Activated naive CD4-positive, alpha-beta T cell treated with anti-CD3 and anti-CD28 coated beads, Interleukin-2, amount 50 U/mL, for 24 hours (primary cell): ENCODE data around the gene PSD4.

ENCODE experiments used
- H3K27ac Mint-ChIP-seq: one replicate; pipeline ENCODE4 v1.8.0; 2021; ENCODE audit warnings: mild to moderate bottlenecking, mixed read lengths
- H3K27me3 Mint-ChIP-seq: one replicate; pipeline ENCODE4 v1.8.0; 2021; ENCODE audit warnings: mixed read lengths
- H3K36me3 Mint-ChIP-seq: one replicate; pipeline ENCODE4 v1.8.0; 2021; ENCODE audit warnings: mixed read lengths
- H3K4me1 Mint-ChIP-seq: one replicate; pipeline ENCODE4 v1.8.0; 2021; ENCODE audit warnings: mixed read lengths
- H3K4me3 Mint-ChIP-seq: one replicate; pipeline ENCODE4 v1.8.0; 2021; ENCODE audit warnings: mild to moderate bottlenecking, mixed read lengths
- H3K9me3 Mint-ChIP-seq: one replicate; pipeline ENCODE4 v1.8.0; 2021; ENCODE audit warnings: mixed read lengths

The PSD4 gene

DNA sequence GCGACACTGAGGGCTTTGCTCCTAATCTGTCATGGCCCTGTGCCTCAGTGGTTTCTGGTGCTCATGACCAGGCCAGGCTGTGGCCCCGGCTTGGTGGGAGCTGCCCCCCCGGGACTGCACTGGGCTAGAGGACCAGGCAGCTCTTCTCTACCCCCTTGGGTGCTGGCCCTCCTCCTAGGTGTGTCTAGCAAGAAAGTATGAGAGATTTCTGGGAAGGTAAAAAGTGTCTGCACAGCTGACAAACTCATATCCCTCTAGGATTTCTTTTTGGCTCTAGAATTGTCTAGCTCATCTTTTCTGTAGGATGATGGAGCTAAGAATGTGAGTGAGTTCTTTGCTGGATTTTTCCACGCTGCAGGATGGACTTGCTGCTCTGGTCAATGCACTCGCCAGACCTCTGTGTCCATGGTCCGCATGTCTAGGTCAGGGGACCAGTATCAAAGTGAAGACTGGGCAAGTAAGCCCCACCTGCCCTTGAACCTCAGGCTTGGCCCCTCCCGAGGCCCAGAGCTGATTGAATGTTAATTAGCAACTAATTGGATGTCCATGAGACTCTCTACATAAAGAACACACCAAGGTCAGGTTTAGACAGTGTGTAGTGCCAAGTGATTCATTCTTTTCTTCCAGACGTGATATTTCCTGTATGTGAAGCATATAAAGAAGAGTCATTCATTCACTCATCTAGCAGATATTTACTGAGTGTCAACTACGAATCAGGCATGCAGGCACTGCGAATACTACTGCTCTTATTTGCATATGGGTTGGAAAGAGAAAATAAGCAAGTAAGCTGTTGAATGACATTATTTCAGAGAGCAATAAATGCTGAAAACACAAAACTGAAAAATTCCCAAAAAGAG, 15.6 kb upstream of the PSD4 start:
- Mint-ChIP-seq H3K27ac (peak overlapping the region; percentile 95), H3K4me3 (peak overlapping the region; percentile 89), H3K27me3 (no peaks in the 10 kb centered on the region), H3K9me3 (no peaks in the 10 kb centered on the region), H3K36me3 (no peaks in the 10 kb centered on the region), H3K4me1 (peaks cover 38% of the 10 kb centered on the region)

DNA sequence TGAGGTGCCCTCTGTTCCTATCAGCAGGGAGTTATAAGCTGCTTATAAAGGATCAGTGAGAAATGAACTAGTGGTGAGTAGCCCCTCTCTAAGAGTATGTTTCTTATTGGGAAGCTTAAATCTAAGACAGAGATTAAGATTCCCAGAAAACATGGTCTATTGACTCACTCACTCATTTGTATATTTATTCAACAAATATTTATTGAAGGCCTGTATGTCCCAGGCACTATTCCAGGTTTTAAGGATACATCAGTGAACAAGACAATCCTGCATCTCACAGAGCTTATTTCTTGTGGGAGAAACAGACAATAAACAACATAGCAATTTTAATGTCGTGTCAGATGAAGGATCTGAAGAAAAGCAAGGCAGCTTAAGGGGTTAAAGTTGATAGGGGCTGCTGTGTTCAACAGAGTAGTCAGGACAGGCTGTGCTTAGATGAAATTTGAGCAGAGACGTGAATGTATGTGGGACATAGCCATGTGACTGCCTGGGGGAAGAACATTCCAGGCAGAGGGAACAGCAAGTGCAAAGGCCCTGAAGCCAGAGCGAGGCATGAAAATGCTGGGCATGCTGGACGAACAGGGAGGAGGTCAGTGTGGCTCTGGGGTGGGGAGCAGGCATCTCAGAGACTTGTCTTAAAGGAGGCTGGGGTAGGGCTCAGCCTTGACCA, 14.8 kb upstream of the PSD4 start:
- no peaks in the 10 kb centered on the region for H3K36me3 Mint-ChIP-seq
- H3K4me1 Mint-ChIP-seq, result peaks cover 40% of the 10 kb centered on the region
- H3K9me3 Mint-ChIP-seq, result no peaks in the 10 kb centered on the region
- H3K27me3 Mint-ChIP-seq, result no peaks in the 10 kb centered on the region
- H3K27ac Mint-ChIP-seq, result no peak overlapping the region
- peak overlapping the region; percentile 89 for H3K4me3 Mint-ChIP-seq

DNA sequence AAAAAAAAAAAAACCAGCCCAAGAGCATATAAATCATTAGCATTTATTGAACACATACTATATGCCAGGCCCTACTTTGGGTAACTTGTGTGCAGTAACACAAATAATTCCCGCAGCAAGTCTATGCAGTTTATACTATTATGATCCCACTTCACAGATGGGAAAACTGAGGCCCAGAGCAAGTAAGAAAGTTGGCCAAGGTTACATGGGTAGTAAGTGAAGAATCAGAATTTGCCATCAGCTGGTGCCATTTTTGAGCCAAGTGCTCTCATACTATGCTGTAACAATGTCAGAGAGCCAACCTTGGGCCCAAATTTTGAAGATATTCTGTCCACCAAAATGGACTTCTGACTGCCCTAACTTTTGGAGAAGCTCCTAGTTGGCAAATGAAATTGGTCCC, 13.5 kb upstream of the PSD4 start:
- H3K27me3 Mint-ChIP-seq, result no peaks in the 10 kb centered on the region
- H3K36me3 Mint-ChIP-seq, result no peaks in the 10 kb centered on the region
- H3K27ac Mint-ChIP-seq, result no peak overlapping the region
- H3K4me1 Mint-ChIP-seq, result peaks cover 52% of the 10 kb centered on the region
- H3K9me3 Mint-ChIP-seq, result no peaks in the 10 kb centered on the region
- H3K4me3 Mint-ChIP-seq, result no peak overlapping the region

DNA sequence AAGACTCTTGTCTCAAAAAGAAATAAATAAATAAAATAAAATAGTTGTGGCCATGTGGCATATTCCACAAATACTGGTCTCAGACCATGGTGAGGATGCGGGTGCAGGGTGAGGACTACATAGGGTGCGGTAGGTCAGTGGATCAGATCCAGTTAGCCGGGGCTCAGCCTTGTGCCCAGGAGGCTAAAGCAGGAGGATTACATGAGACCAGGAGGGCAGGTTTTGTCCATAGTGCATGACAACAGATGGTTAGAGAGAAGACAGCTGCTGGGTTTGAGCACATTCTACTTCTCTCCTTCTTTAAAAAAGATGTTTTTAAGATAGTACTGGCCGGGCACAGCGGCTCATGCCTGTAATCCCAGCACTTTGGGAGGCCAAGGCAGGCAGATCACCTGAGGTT, 12.8 kb upstream of the PSD4 start:
- no peaks in the 10 kb centered on the region for H3K27me3 Mint-ChIP-seq
- no peak overlapping the region for H3K27ac Mint-ChIP-seq
- H3K36me3 Mint-ChIP-seq, result no peaks in the 10 kb centered on the region
- H3K9me3 Mint-ChIP-seq, result no peaks in the 10 kb centered on the region
- no peak overlapping the region for H3K4me3 Mint-ChIP-seq
- peaks cover 59% of the 10 kb centered on the region for H3K4me1 Mint-ChIP-seq

DNA sequence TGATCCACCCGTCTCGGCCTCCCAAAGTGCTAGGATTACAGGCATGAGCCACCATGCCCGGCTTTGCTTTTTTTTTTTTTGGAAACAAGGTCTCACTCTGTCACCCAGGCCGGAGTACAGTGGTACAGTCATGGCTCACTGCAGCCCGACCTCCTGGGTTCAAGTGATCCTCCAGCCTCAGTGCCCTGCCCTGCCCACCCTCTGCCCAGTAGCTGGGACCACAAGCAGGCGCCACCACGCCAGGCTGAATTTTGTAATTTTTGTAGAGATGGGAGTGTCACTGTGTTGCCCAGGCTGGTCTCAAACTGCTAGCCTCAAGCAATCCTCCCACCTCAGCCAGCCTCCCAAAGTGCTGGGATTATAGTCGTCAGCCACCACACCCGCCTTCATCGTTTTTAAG, 11.6 kb upstream of the PSD4 start:
- no peaks in the 10 kb centered on the region for H3K36me3 Mint-ChIP-seq
- peaks cover 63% of the 10 kb centered on the region for H3K4me1 Mint-ChIP-seq
- no peak overlapping the region for H3K4me3 Mint-ChIP-seq
- H3K9me3 Mint-ChIP-seq, result no peaks in the 10 kb centered on the region
- H3K27ac Mint-ChIP-seq, result no peak overlapping the region
- no peaks in the 10 kb centered on the region for H3K27me3 Mint-ChIP-seq

DNA sequence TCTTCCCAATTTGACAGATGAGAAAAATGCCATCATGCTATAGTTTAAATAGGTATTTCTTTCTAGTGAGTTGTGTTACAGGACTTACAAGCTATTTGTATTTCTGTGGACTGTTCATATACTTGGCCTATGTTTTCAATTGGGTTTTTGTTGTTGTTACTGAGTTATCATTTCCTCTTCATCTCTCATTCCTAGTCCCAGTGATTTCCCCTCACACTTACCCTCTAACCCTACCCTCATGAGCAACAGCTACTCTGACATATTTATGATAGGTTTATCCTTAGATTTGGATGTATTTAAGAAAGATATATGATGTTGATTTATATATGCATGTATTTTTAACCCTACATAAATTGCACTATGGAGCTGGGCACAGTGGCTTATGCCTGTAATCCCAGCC, 10.9 kb upstream of the PSD4 start:
- Mint-ChIP-seq H3K9me3 (no peaks in the 10 kb centered on the region), H3K4me3 (no peak overlapping the region), H3K27me3 (no peaks in the 10 kb centered on the region), H3K36me3 (no peaks in the 10 kb centered on the region), H3K27ac (no peak overlapping the region), H3K4me1 (peaks cover 67% of the 10 kb centered on the region)

DNA sequence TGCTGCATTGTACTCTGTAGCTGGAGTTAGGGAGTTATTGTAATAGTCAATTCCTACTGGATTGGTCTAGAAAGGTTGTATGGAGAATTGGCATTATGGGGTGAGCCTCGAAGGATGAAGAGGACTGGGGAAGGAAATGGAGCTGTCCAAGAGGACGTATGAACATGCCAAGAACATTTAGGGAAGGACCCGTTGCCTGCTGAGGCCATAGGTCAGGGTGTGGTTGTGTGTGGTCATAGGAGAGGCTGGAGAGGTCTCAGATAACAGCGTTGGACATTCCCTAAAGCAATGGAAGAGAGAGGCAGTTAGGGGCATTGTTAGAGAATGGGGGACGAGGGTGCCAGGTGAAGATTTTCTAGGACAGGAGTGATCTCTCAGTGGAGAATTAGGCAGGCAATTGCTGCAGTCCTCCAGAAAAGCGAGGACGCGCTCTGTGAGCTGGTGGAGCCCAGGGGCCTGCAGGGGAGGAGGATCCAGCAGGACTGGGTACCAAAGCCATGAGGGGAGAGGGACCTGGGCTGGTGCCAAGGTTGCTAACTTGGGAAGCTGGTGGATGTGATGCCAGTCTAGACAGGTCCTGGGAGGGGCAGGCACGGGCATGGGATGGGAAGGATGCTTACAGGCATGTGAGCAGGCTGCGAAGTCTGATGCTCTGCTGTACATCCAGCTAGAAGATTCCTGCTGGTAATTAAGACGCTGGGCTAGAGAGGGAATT, 9.4 kb upstream of the PSD4 start:
- Mint-ChIP-seq H3K4me1 (peaks cover 67% of the 10 kb centered on the region), H3K27me3 (no peaks in the 10 kb centered on the region), H3K27ac (peak overlapping the region; percentile 97), H3K9me3 (no peaks in the 10 kb centered on the region), H3K36me3 (no peaks in the 10 kb centered on the region), H3K4me3 (no peak overlapping the region)

DNA sequence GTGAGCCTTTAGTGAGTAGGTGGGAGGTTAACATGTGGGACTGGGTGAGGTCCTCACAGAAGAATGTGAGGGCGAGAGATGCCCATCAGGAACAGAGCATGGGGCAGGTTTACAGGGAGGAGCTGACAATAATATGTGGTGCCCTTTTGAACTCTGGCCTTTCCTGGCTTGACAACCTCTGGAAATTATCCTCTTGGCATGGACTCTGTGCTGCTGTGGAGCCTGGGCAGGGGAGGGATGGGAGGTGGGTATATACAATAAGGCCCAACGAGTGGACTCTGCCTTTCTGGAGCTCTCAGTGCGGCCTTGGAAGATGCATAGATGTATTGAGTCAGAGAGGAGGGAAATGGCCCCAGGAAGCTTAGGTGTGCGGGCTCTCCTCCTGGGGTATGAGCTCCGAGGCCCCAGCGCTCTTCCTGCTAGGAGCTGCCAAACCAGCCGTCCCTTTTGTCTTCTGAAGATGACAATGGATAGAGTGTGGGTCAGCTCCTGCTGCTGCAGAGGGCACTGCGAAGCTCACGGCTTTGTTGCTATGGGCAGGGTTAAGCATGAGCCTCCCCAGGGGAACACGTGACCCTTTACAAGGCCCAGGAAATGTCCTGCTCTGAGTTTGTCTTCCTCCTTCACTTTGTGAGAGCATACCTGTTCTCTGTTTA, 8.7 kb upstream of the PSD4 start:
- Mint-ChIP-seq H3K4me1 (peaks cover 73% of the 10 kb centered on the region), H3K9me3 (no peaks in the 10 kb centered on the region), H3K27ac (peak overlapping the region; percentile 97), H3K36me3 (peaks cover 3% of the 10 kb centered on the region), H3K4me3 (no peak overlapping the region), H3K27me3 (no peaks in the 10 kb centered on the region)

DNA sequence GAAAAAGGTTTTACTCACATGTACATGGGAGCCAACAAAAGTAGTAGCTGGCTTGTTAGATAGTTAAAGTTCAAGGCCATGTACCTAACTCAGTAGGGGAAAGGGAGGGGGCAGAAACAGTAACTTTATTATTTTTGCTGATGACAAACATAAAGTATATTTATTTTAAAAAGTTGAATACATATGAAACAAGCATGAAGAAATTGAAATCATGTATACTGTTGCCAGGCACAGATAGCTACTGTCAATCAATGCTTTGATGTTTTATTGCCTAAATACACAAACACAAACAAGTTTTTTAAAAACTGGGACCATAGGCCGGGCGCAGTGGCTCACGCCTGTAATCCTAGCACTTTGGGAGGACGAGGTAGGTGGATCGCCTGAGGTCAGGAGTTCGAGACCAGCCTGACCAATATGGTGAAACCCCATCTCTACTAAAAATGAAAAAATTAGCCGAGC, 7.6 kb upstream of the PSD4 start:
- peak overlapping the region; percentile 77 for H3K27ac Mint-ChIP-seq

DNA sequence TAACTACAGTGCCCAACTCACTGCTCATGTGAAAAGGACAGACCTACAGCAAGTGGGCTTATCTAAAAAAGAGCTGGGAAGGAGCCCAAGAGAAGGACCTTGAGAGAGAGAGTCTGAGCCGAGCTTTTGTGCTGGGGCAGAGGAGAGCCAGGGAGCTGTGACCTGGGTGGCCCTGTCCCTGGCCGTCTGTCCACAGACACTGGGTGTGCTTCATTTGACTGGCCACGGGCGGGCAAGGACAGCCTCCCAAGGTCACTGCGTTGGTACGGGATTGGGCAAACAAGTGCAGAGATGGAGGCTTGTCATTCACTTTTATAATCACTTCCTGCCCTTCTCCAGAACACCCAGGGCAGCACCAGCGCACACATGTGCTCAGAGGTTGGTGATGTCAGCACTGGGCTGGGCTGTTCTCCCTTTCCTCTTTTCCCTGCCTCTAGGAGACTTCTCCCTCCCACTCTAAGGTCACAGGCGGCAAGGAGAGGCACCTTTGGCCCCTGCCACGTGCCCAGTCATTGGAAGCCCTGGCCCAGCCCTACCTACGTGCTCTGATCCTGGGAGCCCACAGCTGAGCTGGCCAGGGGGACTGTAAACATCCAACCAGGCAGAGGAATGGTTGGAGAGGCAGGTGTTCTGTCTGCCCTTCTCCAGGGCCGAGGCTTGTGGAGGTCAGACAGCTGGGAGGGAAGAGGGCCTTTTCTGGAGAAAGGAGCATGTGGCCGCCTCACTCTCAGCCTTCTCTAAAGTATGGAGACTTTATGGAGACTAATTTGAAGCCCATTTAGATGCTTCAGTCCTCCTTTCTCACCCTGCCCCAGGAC, 6.4 kb upstream of the PSD4 start:
- H3K27ac Mint-ChIP-seq, result peak overlapping the region; percentile 99
- H3K9me3 Mint-ChIP-seq, result peaks cover 4% of the 10 kb centered on the region
- H3K4me1 Mint-ChIP-seq, result peaks cover 83% of the 10 kb centered on the region
- peaks cover 6% of the 10 kb centered on the region for H3K36me3 Mint-ChIP-seq
- H3K27me3 Mint-ChIP-seq, result no peaks in the 10 kb centered on the region
- peak overlapping the region; percentile 35 for H3K4me3 Mint-ChIP-seq

More for the DNA sequence above, 7.6 kb upstream of the PSD4 start:
- Mint-ChIP-seq H3K27me3 (no peaks in the 10 kb centered on the region), H3K9me3 (peaks cover 3% of the 10 kb centered on the region), H3K36me3 (peaks cover 5% of the 10 kb centered on the region), H3K4me1 (peaks cover 78% of the 10 kb centered on the region), H3K4me3 (no peak overlapping the region)

DNA sequence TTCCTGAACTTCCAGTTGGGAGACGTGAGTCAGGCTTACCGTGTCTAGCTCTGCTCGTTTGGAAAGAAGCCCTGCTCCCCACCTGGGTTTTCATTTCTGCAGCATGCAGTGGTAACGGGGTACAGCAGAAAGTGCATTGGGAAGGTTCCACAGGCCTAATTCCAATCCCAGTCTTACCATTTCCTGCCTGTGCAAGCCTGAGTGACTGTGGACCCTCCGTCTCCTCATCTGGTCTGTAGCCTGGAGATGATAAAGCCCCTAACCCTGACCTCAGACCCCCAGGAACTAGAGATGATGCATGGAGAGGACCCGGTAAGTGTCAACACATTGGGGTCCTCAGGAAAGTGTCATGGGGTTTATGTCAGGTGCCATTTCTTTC, 5.8 kb upstream of the PSD4 start:
- H3K27me3 Mint-ChIP-seq, result no peaks in the 10 kb centered on the region
- peak overlapping the region; percentile 99 for H3K27ac Mint-ChIP-seq
- peak overlapping the region; percentile 30 for H3K4me3 Mint-ChIP-seq
- H3K9me3 Mint-ChIP-seq, result peaks cover 4% of the 10 kb centered on the region
- H3K36me3 Mint-ChIP-seq, result peaks cover 6% of the 10 kb centered on the region
- peaks cover 83% of the 10 kb centered on the region for H3K4me1 Mint-ChIP-seq

DNA sequence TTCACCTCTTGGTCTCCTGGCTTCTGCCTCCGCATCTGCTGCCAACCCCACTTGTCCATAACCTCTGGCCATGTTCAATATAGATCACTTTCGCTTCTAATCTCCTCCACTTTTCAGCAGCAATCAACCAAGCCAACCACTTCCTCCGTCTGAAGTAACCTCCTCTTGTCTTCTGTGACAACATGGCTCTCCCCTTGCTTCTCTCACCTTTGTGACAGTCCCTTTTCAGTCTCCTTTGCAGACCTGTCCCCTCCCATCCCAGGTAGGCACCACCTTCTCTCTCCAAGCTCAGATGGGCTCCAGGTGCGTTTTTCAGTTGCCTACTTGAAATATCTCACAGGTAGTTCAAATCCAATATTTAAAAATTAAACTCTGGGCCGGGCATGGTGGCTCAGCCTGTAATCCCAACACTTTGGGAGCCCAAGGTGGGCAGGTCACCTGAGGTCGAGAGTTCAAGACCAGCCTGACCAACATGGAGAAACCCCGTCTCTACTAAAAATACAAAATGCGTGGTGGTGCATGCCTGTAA, 4.7 kb upstream of the PSD4 start:
- Mint-ChIP-seq H3K4me1 (peaks cover 88% of the 10 kb centered on the region), H3K27me3 (no peaks in the 10 kb centered on the region), H3K27ac (peak overlapping the region; percentile 99), H3K4me3 (peak overlapping the region; percentile 30), H3K36me3 (peaks cover 6% of the 10 kb centered on the region), H3K9me3 (peaks cover 4% of the 10 kb centered on the region)

DNA sequence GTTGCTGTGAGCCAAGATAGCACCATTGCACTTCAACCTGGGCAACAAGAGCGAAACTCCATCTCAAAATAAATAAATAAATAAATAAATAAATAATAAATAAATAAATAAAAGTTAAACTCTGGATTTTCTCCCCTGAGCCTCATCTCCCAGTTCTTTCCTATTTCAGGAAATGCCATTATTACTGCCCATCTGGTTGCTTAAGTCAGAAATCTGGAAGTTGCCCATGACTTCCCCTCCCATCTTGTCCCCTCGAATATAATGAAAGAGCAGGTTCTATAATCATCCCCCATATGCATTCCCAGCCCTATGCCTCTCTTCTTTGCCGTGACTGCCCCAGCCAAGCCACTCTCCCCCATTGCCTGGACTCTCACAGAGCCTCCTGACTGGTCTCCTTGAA, 4.2 kb upstream of the PSD4 start:
- Mint-ChIP-seq H3K4me3 (peak overlapping the region; percentile 53), H3K27me3 (no peaks in the 10 kb centered on the region), H3K4me1 (peaks cover 83% of the 10 kb centered on the region), H3K9me3 (peaks cover 4% of the 10 kb centered on the region), H3K27ac (peak overlapping the region; percentile 93), H3K36me3 (peaks cover 6% of the 10 kb centered on the region)

DNA sequence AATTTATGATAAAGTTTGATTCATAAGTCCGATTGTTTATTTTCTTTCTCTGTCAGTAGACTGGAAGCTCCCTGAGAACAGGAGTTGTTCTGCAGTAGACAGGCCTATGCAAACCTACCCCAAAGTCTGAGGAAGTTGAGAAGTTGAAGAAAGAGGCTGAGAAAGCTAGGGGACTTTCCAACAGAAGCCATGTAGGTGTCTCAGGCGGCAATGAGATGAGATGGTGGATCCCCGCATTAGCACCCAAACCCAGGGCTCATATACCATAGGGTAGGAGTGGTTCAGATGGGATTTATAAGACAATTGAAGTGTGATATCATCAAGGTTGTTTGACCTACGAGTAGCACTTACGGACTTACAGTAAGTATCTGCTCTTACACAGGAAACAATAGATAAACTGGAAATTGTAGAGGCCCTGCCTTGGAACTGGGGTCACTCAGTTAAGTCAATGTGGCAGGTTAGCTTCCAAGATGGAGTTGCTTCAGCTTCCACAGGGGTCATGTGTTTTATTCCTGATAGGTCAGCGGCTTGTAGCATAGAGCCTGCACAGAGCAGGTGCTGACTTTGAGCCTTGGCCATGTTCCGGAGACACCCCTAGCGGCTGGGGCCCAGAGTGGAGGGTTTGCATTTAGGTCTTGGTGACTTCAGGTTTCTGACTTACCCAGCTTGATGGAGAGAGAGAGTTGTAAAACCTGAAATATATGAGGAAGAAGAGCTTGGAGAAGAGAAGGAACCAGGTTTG, 2.3 kb upstream of the PSD4 start:
- Mint-ChIP-seq H3K4me3 (peak overlapping the region; percentile 63), H3K9me3 (peaks cover 4% of the 10 kb centered on the region), H3K27ac (peak overlapping the region; percentile 79), H3K27me3 (no peaks in the 10 kb centered on the region), H3K36me3 (peaks cover 8% of the 10 kb centered on the region), H3K4me1 (peaks cover 72% of the 10 kb centered on the region)
